Activated T-cell treated with anti-CD3 and anti-CD28 coated beads, Interleukin-2, amount 50 U/mL, for 24 hours (primary cell): ENCODE measurements around the gene APOBR.
A peak's percentile ranks its signal among the peaks of the same experiment; 100 is the strongest.
"Not testable (repeated sequence)": the region's sequence is repeated elsewhere in the genome, so short reads cannot be mapped to it uniquely, and the experiment has no call there.

Experiments used
- DNase-seq: peaks from one replicate; pipeline ENCODE4 v3.0.0-alpha.2; 2020
- H3K27ac Mint-ChIP-seq: 2 replicates; pipeline ENCODE4 v1.8.0; 2020; ENCODE audit warnings: mild to moderate bottlenecking, mixed read lengths
- H3K27me3 Mint-ChIP-seq: 2 replicates; pipeline ENCODE4 v1.8.0; 2020; ENCODE audit warnings: mixed read lengths
- H3K36me3 Mint-ChIP-seq: 2 replicates; pipeline ENCODE4 v1.8.0; 2020; ENCODE audit warnings: low read depth, mixed read lengths
- H3K4me1 Mint-ChIP-seq: 2 replicates; pipeline ENCODE4 v1.8.0; 2020; ENCODE audit warnings: low read depth, mixed read lengths
- H3K4me3 Mint-ChIP-seq: 2 replicates; pipeline ENCODE4 v1.8.0; 2020; ENCODE audit warnings: mild to moderate bottlenecking, moderate library complexity, mixed read lengths
- H3K9me3 Mint-ChIP-seq: 2 replicates; pipeline ENCODE4 v1.8.0; 2020; ENCODE audit warnings: mixed read lengths

Gene APOBR

GRCh38 chr16:28495098-28495793 is 803 bp downstream of the APOBR start:
- Mint-ChIP-seq H3K4me1 (peaks cover 52% of the 10 kb centered on the region), H3K4me3 (peak overlapping the region; percentile 72)
- peak; percentile 50 for DNase-seq

GRCh38 chr16:28495795-28496749 is 1.6 kb downstream of the APOBR start:
- no peaks in the 10 kb centered on the region for H3K9me3 Mint-ChIP-seq
- peak overlapping the region; percentile 96 for H3K27ac Mint-ChIP-seq
- H3K4me1 Mint-ChIP-seq: peaks cover 55% of the 10 kb centered on the region
- no peak for DNase-seq
- peaks cover 10% of the 10 kb centered on the region for H3K36me3 Mint-ChIP-seq
- no peaks in the 10 kb centered on the region for H3K27me3 Mint-ChIP-seq
- peak overlapping the region; percentile 72 for H3K4me3 Mint-ChIP-seq

More at GRCh38 chr16:28495098-28495793, 803 bp downstream of the APOBR start:
- no peaks in the 10 kb centered on the region for H3K9me3 Mint-ChIP-seq
- peak overlapping the region; percentile 96 for H3K27ac Mint-ChIP-seq
- no peaks in the 10 kb centered on the region for H3K27me3 Mint-ChIP-seq
- peaks cover 10% of the 10 kb centered on the region for H3K36me3 Mint-ChIP-seq

- no peak overlapping the region for H3K4me3 Mint-ChIP-seq
- H3K27me3 Mint-ChIP-seq: no peaks in the 10 kb centered on the region
- peaks cover 2% of the 10 kb centered on the region for H3K36me3 Mint-ChIP-seq
- H3K9me3 Mint-ChIP-seq: no peaks in the 10 kb centered on the region
- H3K4me1 Mint-ChIP-seq: peaks cover 51% of the 10 kb centered on the region
- no peak for DNase-seq
- H3K27ac Mint-ChIP-seq: peak overlapping the region; percentile 96
Measured at GRCh38 chr16:28496844-28497243, 2.4 kb downstream of the APOBR start.

GRCh38 chr16:28497386-28497785 is 2.9 kb downstream of the APOBR start:
- no peak overlapping the region for H3K27ac Mint-ChIP-seq
- peaks cover 49% of the 10 kb centered on the region for H3K4me1 Mint-ChIP-seq
- DNase-seq: no peak
- no peaks in the 10 kb centered on the region for H3K27me3 Mint-ChIP-seq
- H3K9me3 Mint-ChIP-seq: no peaks in the 10 kb centered on the region
- H3K4me3 Mint-ChIP-seq: no peak overlapping the region
- H3K36me3 Mint-ChIP-seq: no peaks in the 10 kb centered on the region

- Mint-ChIP-seq H3K9me3 (no peaks in the 10 kb centered on the region), H3K4me1 (peaks cover 45% of the 10 kb centered on the region), H3K4me3 (no peak overlapping the region), H3K36me3 (no peaks in the 10 kb centered on the region), H3K27ac (no peak overlapping the region), H3K27me3 (no peaks in the 10 kb centered on the region)
- no peak for DNase-seq
Measured at GRCh38 chr16:28497861-28498599, 3.6 kb downstream of the APOBR start.

GRCh38 chr16:28498666-28499381 is 4.4 kb downstream of the APOBR start:
- no peaks in the 10 kb centered on the region for H3K27me3 Mint-ChIP-seq
- no peaks in the 10 kb centered on the region for H3K9me3 Mint-ChIP-seq
- no peak overlapping the region for H3K27ac Mint-ChIP-seq
- H3K4me3 Mint-ChIP-seq: no peak overlapping the region
- H3K4me1 Mint-ChIP-seq: peaks cover 37% of the 10 kb centered on the region
- H3K36me3 Mint-ChIP-seq: no peaks in the 10 kb centered on the region
- DNase-seq: no peak

GRCh38 chr16:28499854-28500253 is 5.4 kb downstream of the APOBR start:
- no peaks in the 10 kb centered on the region for H3K9me3 Mint-ChIP-seq
- DNase-seq: no peak
- no peak overlapping the region for H3K4me3 Mint-ChIP-seq
- H3K27me3 Mint-ChIP-seq: no peaks in the 10 kb centered on the region
- no peak overlapping the region for H3K27ac Mint-ChIP-seq
- H3K36me3 Mint-ChIP-seq: no peaks in the 10 kb centered on the region
- H3K4me1 Mint-ChIP-seq: peaks cover 27% of the 10 kb centered on the region

- H3K27me3 Mint-ChIP-seq, H3K9me3 Mint-ChIP-seq, H3K36me3 Mint-ChIP-seq, H3K27ac Mint-ChIP-seq, DNase-seq, H3K4me3 Mint-ChIP-seq: not testable (repeated sequence)
- H3K4me1 Mint-ChIP-seq: peaks cover 19% of the 10 kb centered on the region
Measured at GRCh38 chr16:28500476-28501180, 6.2 kb downstream of the APOBR start.

GRCh38 chr16:28501258-28502232 is 7.1 kb downstream of the APOBR start:
- H3K4me3 Mint-ChIP-seq: no peak overlapping the region
- H3K36me3 Mint-ChIP-seq: no peaks in the 10 kb centered on the region
- H3K27me3 Mint-ChIP-seq: no peaks in the 10 kb centered on the region
- peaks cover 10% of the 10 kb centered on the region for H3K4me1 Mint-ChIP-seq
- no peaks in the 10 kb centered on the region for H3K9me3 Mint-ChIP-seq
- DNase-seq: no peak
- H3K27ac Mint-ChIP-seq: no peak overlapping the region

- Mint-ChIP-seq H3K27ac (no peak overlapping the region), H3K36me3 (no peaks in the 10 kb centered on the region), H3K4me3 (no peak overlapping the region), H3K9me3 (no peaks in the 10 kb centered on the region), H3K4me1 (peaks cover 10% of the 10 kb centered on the region), H3K27me3 (no peaks in the 10 kb centered on the region)
- DNase-seq: no peak
Measured at GRCh38 chr16:28502290-28502689, 7.8 kb downstream of the APOBR start.

- no peaks in the 10 kb centered on the region for H3K9me3 Mint-ChIP-seq
Measured at GRCh38 chr16:28503470-28504259, 9.2 kb downstream of the APOBR start.

GRCh38 chr16:28504707-28505404 is 10.4 kb downstream of the APOBR start:
- no peaks in the 10 kb centered on the region for H3K36me3 Mint-ChIP-seq
- no peak overlapping the region for H3K4me3 Mint-ChIP-seq
- H3K4me1 Mint-ChIP-seq: peaks cover 21% of the 10 kb centered on the region
- no peak overlapping the region for H3K27ac Mint-ChIP-seq
- no peaks in the 10 kb centered on the region for H3K27me3 Mint-ChIP-seq
- DNase-seq: no peak
- H3K9me3 Mint-ChIP-seq: no peaks in the 10 kb centered on the region

More at GRCh38 chr16:28503470-28504259, 9.2 kb downstream of the APOBR start:
- H3K27me3 Mint-ChIP-seq: no peaks in the 10 kb centered on the region
- no peaks in the 10 kb centered on the region for H3K36me3 Mint-ChIP-seq
- H3K4me3 Mint-ChIP-seq: no peak overlapping the region
- H3K4me1 Mint-ChIP-seq: peaks cover 21% of the 10 kb centered on the region
- no peak overlapping the region for H3K27ac Mint-ChIP-seq
- no peak for DNase-seq
